CD14-positive monocyte (primary cell): Measurements from ENCODE around the gene CEACAM1. TPM values are rescaled to one million over a fixed set of nuclear protein-coding genes. Genes with fewer than 3 reads are reported as not detected.
A peak's percentile ranks its signal among the peaks of the same experiment; 100 is the strongest.

ENCODE experiments used
- DNase-seq, 3 donors: peaks; one replicate each; pipeline ENCODE4 v3.0.0-alpha.2; 2011 to 2022
- H2AFZ ChIP-seq: 2 replicates; pipeline ENCODE4 v1.6.0; 2012; ENCODE audit warnings: mild to moderate bottlenecking, low read depth, low read length, inconsistent platforms; ENCODE audit not compliant: insufficient read depth, poor library complexity, severe bottlenecking
- H3K27ac ChIP-seq, 2 donors: 1 replicate in 1 of 2; 2 replicates in 1 of 2; pipeline ENCODE4 v1.5.1; 2012 to 2013; ENCODE audit warnings: low read length in 2 of 2, control low read depth in 1 of 2, inconsistent platforms in 1 of 2, low read depth in 1 of 2, mild to moderate bottlenecking in 1 of 2
- H3K27me3 ChIP-seq, 2 donors: one replicate each; pipeline versions ENCODE4 v1.6.0 to v1.6.1; 2011 to 2013; ENCODE audit warnings: low read length in 2 of 2; ENCODE audit not compliant: control insufficient read depth in 2 of 2, insufficient read depth in 2 of 2
- H3K36me3 ChIP-seq, 2 donors: replicated peaks in 1 of 2; 1 replicate in 1 of 2; 2 replicates in 1 of 2; pipeline versions ENCODE4 v1.5.1 to v1.6.1; 2012 to 2013; ENCODE audit warnings: low read length in 2 of 2, control low read depth in 1 of 2, inconsistent platforms in 1 of 2, mild to moderate bottlenecking in 1 of 2; ENCODE audit not compliant: insufficient read depth in 2 of 2, control insufficient read depth in 1 of 2
- H3K4me1 ChIP-seq, 2 donors: 1 replicate in 1 of 2; 2 replicates in 1 of 2; pipeline versions ENCODE4 v1.5.1 to v1.6.1; 2012 to 2013; ENCODE audit warnings: low read length in 2 of 2, control low read depth in 1 of 2, inconsistent platforms in 1 of 2, mild to moderate bottlenecking in 1 of 2, moderate library complexity in 1 of 2; ENCODE audit not compliant: insufficient read depth in 2 of 2, control insufficient read depth in 1 of 2
- H3K4me2 ChIP-seq: replicated peaks from 2 replicates; pipeline ENCODE3; 2012; ENCODE audit warnings: low read length, moderate library complexity, mild to moderate bottlenecking; ENCODE audit not compliant: poor library complexity, severe bottlenecking; ENCODE audit errors: extremely low read depth
- H3K4me3 ChIP-seq, 3 experiments: fragments of 200-600 bp in 1 of 3; sonication (generic) in 1 of 3; replicated peaks in 1 of 3; 1 replicate in 2 of 3; 2 replicates in 1 of 3; pipeline ENCODE4 v1.5.1; 2011 to 2013; ENCODE audit warnings: low read length in 3 of 3, mild to moderate bottlenecking in 3 of 3, control low read depth in 2 of 3, low read depth in 2 of 3, inconsistent platforms in 1 of 3, moderate library complexity in 1 of 3
- H3K79me2 ChIP-seq: 2 replicates; pipeline ENCODE4 v1.6.0; 2012; ENCODE audit warnings: mild to moderate bottlenecking, control low read depth, inconsistent platforms, low read length, moderate library complexity; ENCODE audit not compliant: insufficient read depth
- H3K9ac ChIP-seq: 2 replicates; pipeline ENCODE4 v1.6.0; 2017; ENCODE audit warnings: low read length, mild to moderate bottlenecking; ENCODE audit not compliant: insufficient read depth, poor library complexity, severe bottlenecking
- H3K9me3 ChIP-seq, 2 donors: replicated peaks in 1 of 2; 1 replicate in 1 of 2; 2 replicates in 1 of 2; pipeline versions ENCODE4 v1.5.1 to v1.6.1; 2012 to 2013; ENCODE audit warnings: low read length in 2 of 2, control low read depth in 1 of 2; ENCODE audit not compliant: control insufficient read depth in 1 of 2, insufficient read depth in 1 of 2
- H4K20me1 ChIP-seq: 2 replicates; pipeline ENCODE4 v1.6.0; 2012; ENCODE audit warnings: mild to moderate bottlenecking, low read length, control low read depth, moderate library complexity; ENCODE audit not compliant: insufficient read depth
- H3K27ac Mint-ChIP-seq, 7 donors: one replicate each; pipeline ENCODE4 v1.8.0; 2020; ENCODE audit warnings: mild to moderate bottlenecking in 7 of 7, mixed read lengths in 7 of 7, moderate library complexity in 6 of 7, inconsistent platforms in 2 of 7
- H3K27me3 Mint-ChIP-seq, 3 donors: one replicate each; pipeline ENCODE4 v1.8.0; 2021 to 2022; ENCODE audit warnings: low read depth in 3 of 3, mild to moderate bottlenecking in 3 of 3, mixed read lengths in 3 of 3, moderate library complexity in 3 of 3, inconsistent platforms in 1 of 3
- H3K36me3 Mint-ChIP-seq, 2 donors: one replicate each; pipeline ENCODE4 v1.8.0; 2020; ENCODE audit warnings: mixed read lengths in 2 of 2, inconsistent platforms in 1 of 2, mild to moderate bottlenecking in 1 of 2
- H3K4me1 Mint-ChIP-seq: one replicate; pipeline ENCODE4 v1.8.0; 2020; ENCODE audit warnings: mild to moderate bottlenecking, mixed read lengths
- H3K4me3 Mint-ChIP-seq, 2 donors: one replicate each; pipeline ENCODE4 v1.8.0; 2020; ENCODE audit warnings: mild to moderate bottlenecking in 2 of 2, mixed read lengths in 2 of 2, moderate library complexity in 1 of 2
- H3K9me3 Mint-ChIP-seq, 7 donors: one replicate each; pipeline ENCODE4 v1.8.0; 2020 to 2022; ENCODE audit warnings: mixed read lengths in 7 of 7, mild to moderate bottlenecking in 6 of 7, moderate library complexity in 6 of 7, inconsistent platforms in 2 of 7
- CTCF ChIP-seq: fragments of 200-600 bp; IDR thresholded peaks from one replicate; pipeline ENCODE4 v1.8.0; 2022; ENCODE audit warnings: antibody characterized with exemption, mild to moderate bottlenecking
- WGBS: methylation state at CpG from one replicate; pipeline ENCODE4 v1.1.5; 2013; ENCODE audit warnings: missing lambda C conversion rate; ENCODE audit not compliant: insufficient coverage; 5-methylcytosine and 5-hydroxymethylcytosine counted together
- intact Hi-C, 2 donors: fragments of 100-400 bp; cut with micrococcal nuclease; formaldehyde crosslinking; loops; one replicate each; pipeline versions ENCODE4 v1.15.0 to v1.15.1; 2023
- polyA plus RNA-seq, 3 donors: library from polyadenylated mRNA; depleted of rRNA in 1 of 3; unstranded in 2 of 3; stranded (reverse) in 1 of 3; fragments of 300-500 nt in 2 of 3; fragments of >200 nt in 1 of 3; fragmentation: Illumina TruSeq in 2 of 3; gene quantifications; 1 replicate in 2 of 3; 2 replicates in 1 of 3; pipeline ENCODE4 v1.2.3, GENCODE V29; 2012 to 2021

Gene CEACAM1
- polyA plus RNA-seq, 3 donors = 0.09 to 0.40 (median 0.22) TPM

GRCh38 chr19:42498169-42498757 is 30.0 kb downstream of the CEACAM1 start:
- Histone ChIP-seq H3K27ac (peak overlapping the region in 1 of 2 donors; percentile 58), H3K4me1 (peaks cover 25 to 29% of the 10 kb centered on the region in 2 donors), H3K9ac (no peak overlapping the region), H3K79me2 (no peaks in the 10 kb centered on the region), H3K4me3 (no peak overlapping the region), H3K4me2 (no peak overlapping the region), H2AFZ (peak overlapping the region; percentile 18), H3K27me3 (no peaks in the 10 kb centered on the region), H3K36me3 (no peaks in the 10 kb centered on the region), H4K20me1 (no peaks in the 10 kb centered on the region), H3K9me3 (no peaks in the 10 kb centered on the region)
- intact Hi-C loops = no loop called here
- Mint-ChIP-seq H3K4me1 (peaks cover 26% of the 10 kb centered on the region), H3K36me3 (no peaks in the 10 kb centered on the region), H3K9me3 (no peaks in the 10 kb centered on the region), H3K27me3 (no peaks in the 10 kb centered on the region), H3K4me3 (no peak overlapping the region), H3K27ac (peak overlapping the region in 2 of 7 donors; percentile 50 to 71)
- DNase-seq = no peak
- no CpG with 5 or more reads among the region's 3 CpGs for WGBS
- no peak for TF ChIP-seq CTCF

GRCh38 chr19:42497492-42498168 is 30.7 kb downstream of the CEACAM1 start:
- Histone ChIP-seq H4K20me1 (no peaks in the 10 kb centered on the region), H3K9me3 (no peaks in the 10 kb centered on the region), H3K27me3 (no peaks in the 10 kb centered on the region), H3K79me2 (no peaks in the 10 kb centered on the region), H3K27ac (peak overlapping the region in 1 of 2 donors; percentile 58), H3K9ac (no peak overlapping the region), H3K4me2 (no peak overlapping the region), H3K36me3 (no peaks in the 10 kb centered on the region), H3K4me3 (no peak overlapping the region), H3K4me1 (peaks cover 25 to 29% of the 10 kb centered on the region in 2 donors), H2AFZ (peak overlapping the region; percentile 18)
- TF ChIP-seq CTCF = no peak
- intact Hi-C loops = no loop called here
- no peaks in the 10 kb centered on the region for H3K9me3 Mint-ChIP-seq
- H3K4me3 Mint-ChIP-seq = no peak overlapping the region
- peaks cover 0 to 2% (median 0%) of the 10 kb centered on the region in 3 donors for H3K27me3 Mint-ChIP-seq
- peak in 2 of 3 donors; percentile 28 to 46 for DNase-seq
- WGBS = 100% methylated on average over 1 of the region's 3 CpGs
- H3K36me3 Mint-ChIP-seq = no peaks in the 10 kb centered on the region
- H3K4me1 Mint-ChIP-seq = peaks cover 26% of the 10 kb centered on the region
- H3K27ac Mint-ChIP-seq = peak overlapping the region; percentile 33 to 85 (median 67)
